Thoracic aorta (tissue), 2 donors: Measurements from ENCODE around the gene SF3A2. TPM values are rescaled to one million over a fixed set of nuclear protein-coding genes. Genes with fewer than 3 reads are reported as not detected.

Source experiments
- ATAC-seq: fragments of 150-250 bp; one replicate; pipeline ENCODE4 v1.8.0; 2017; ENCODE audit warnings: low read depth; ENCODE audit not compliant: insufficient number of reproducible peaks, low FRiP score
- DNase-seq: peaks from one replicate; pipeline ENCODE4 v3.0.0-alpha.2; 2020; ENCODE audit warnings: low spot score
- H3K27ac ChIP-seq, 2 donors: fragments of 200-600 bp; sonication (generic); 1 replicate in 1 of 2; 2 replicates in 1 of 2; pipeline ENCODE4 v1.5.1; 2016; ENCODE audit warnings: mild to moderate bottlenecking in 2 of 2, moderate library complexity in 2 of 2
- H3K27me3 ChIP-seq: fragments of 200-600 bp; sonication (generic); replicated peaks from 2 replicates; pipeline ENCODE4 v1.6.0; 2016; ENCODE audit warnings: mild to moderate bottlenecking; ENCODE audit not compliant: insufficient read depth
- H3K36me3 ChIP-seq: fragments of 200-600 bp; sonication (generic); one replicate; pipeline ENCODE4 v1.5.1; 2016
- H3K4me1 ChIP-seq, 2 donors: fragments of 200-600 bp; sonication (generic); 1 replicate in 1 of 2; 2 replicates in 1 of 2; pipeline versions ENCODE4 v1.5.1 to v1.6.0; 2016; ENCODE audit warnings: low read depth in 2 of 2, mild to moderate bottlenecking in 1 of 2; ENCODE audit not compliant: control insufficient read depth in 1 of 2
- H3K4me3 ChIP-seq: fragments of 200-600 bp; sonication (generic); 2 replicates; pipeline ENCODE4 v1.5.1; 2016; ENCODE audit warnings: mild to moderate bottlenecking
- H3K9me3 ChIP-seq: fragments of 200-600 bp; sonication (generic); 2 replicates; pipeline ENCODE4 v1.5.1; 2016
- CTCF ChIP-seq: fragments of 200-600 bp; sonication (generic); IDR thresholded peaks from one replicate; pipeline ENCODE4 v1.5.1; 2019; ENCODE audit warnings: antibody characterized with exemption
- total RNA-seq, 2 donors: library from RNA; depleted of rRNA; stranded (reverse); fragments of >200 nt; gene quantifications; one replicate each; pipeline versions ENCODE4 v1.1.0 to v1.2.3, GENCODE V29; 2016

The SF3A2 gene
- total RNA-seq, 2 donors from 2014 or later, result 23.8 to 43.7 TPM

GRCh38 chr19:2252797-2253105, 16.1 kb downstream of the SF3A2 start:
- no peak for TF ChIP-seq CTCF
- Histone ChIP-seq H3K9me3 (no peaks in the 10 kb centered on the region), H3K27me3 (peaks cover 15% of the 10 kb centered on the region), H3K36me3 (peaks cover 9% of the 10 kb centered on the region), H3K4me3 (peak overlapping the region; percentile 34), H3K4me1 (peaks cover 20 to 39% of the 10 kb centered on the region in 2 donors), H3K27ac (no peak overlapping the region)
- DNase-seq, result no peak
- no peak for ATAC-seq

DNA sequence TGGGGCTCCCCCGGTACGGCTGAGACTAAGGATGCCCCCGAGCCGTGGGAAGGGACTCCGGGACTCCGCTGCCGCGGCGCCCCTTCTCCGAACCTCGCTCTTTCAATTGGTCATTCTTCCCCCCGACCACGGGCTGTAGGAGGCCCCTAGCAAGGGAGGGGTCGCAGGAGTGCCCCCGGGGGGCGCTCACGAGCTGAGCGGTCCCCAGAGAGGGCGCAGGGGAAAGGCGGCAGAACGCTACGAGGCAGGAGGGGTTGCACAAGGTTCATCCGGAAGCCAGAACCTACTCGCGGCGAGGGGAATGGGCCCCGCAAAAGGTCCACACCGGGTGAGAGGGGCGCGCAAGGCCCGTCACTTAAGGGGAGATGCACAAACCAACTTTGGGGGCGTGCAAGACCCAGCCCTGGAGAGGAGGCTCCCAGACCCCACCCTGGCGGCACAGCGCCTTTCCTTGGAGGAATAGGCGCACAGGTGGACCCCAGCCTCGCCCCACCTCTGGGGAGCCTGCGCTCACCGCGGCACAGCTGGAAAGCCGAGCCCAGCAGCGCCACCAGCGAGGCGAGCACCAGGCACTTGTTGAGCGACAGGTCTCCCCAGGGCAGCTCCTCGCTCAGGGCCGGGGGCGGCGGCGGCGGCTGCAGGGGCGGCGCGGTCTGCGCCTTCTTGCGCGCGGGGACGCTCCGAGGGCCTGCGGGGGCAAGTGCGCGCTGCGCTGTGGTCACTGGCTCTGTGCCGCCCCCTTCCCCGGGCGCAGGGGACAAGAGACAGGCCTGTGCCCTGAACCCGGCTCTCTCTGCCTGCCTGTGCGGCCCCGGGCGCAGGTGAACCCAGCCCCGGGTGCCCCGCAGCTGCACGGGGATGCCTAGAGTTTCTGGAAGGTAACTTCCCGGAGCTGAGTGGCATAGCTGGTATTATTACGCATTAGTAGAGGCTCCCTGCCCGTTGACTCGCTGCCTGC, 16.8 kb downstream of the SF3A2 start:
- no peaks in the 10 kb centered on the region for H3K9me3 ChIP-seq
- ATAC-seq, result no peak
- H3K4me3 ChIP-seq, result peak overlapping the region; percentile 34
- peaks cover 2% of the 10 kb centered on the region for H3K36me3 ChIP-seq
- peaks cover 20 to 39% of the 10 kb centered on the region in 2 donors for H3K4me1 ChIP-seq
- H3K27me3 ChIP-seq, result peaks cover 15% of the 10 kb centered on the region
- no peak for DNase-seq
- no peak for TF ChIP-seq CTCF
- no peak overlapping the region for H3K27ac ChIP-seq

GRCh38 chr19:2254064-2254872, 17.6 kb downstream of the SF3A2 start:
- Histone ChIP-seq H3K4me3 (no peak overlapping the region), H3K9me3 (no peaks in the 10 kb centered on the region), H3K27ac (no peak overlapping the region), H3K36me3 (no peaks in the 10 kb centered on the region), H3K27me3 (peaks cover 15% of the 10 kb centered on the region), H3K4me1 (peaks cover 20 to 39% of the 10 kb centered on the region in 2 donors)
- DNase-seq (no peak), ATAC-seq (no peak)
- no peak for TF ChIP-seq CTCF

GRCh38 chr19:2255112-2255845, 18.7 kb downstream of the SF3A2 start:
- Histone ChIP-seq H3K4me3 (no peak overlapping the region), H3K27me3 (peaks cover 11% of the 10 kb centered on the region), H3K27ac (no peak overlapping the region), H3K4me1 (peaks cover 20 to 34% of the 10 kb centered on the region in 2 donors), H3K36me3 (no peaks in the 10 kb centered on the region), H3K9me3 (no peaks in the 10 kb centered on the region)
- ATAC-seq (no peak), DNase-seq (no peak)
- no peak for TF ChIP-seq CTCF
